Body of pancreas (tissue), 4 donors: ENCODE measurements around the gene IGF2BP2.

ENCODE experiments used
- CTCF ChIP-seq, 7 experiments: fragments of 450-650 bp in 4 of 7; fragments of 200-600 bp in 3 of 7; sonication (generic) in 3 of 7; IDR thresholded peaks; one replicate each; pipeline ENCODE4 v1.5.1; 2016 to 2019; ENCODE audit warnings: antibody characterized with exemption in 7 of 7
- POLR2A ChIP-seq, 3 donors: fragments of 450-650 bp; IDR thresholded peaks; one replicate each; pipeline ENCODE4 v1.6.1; 2016; ENCODE audit warnings: antibody characterized with exemption in 3 of 3, mild to moderate bottlenecking in 2 of 3

- no peak for TF ChIP-seq CTCF (IDR thresholded peaks at IDR 0.05)
- TF ChIP-seq POLR2A (IDR thresholded peaks at IDR 0.05): no peak
These were observed 160.9 kb downstream of the IGF2BP2 start for GRCh38 chr3:185663929-185664328.
